ENCODE data around the gene TMEM132C.
"Not testable (repeated sequence)": the region's sequence is repeated elsewhere in the genome, so short reads cannot be mapped to it uniquely, and the experiment has no call there.

TMEM132C gene

DNA sequence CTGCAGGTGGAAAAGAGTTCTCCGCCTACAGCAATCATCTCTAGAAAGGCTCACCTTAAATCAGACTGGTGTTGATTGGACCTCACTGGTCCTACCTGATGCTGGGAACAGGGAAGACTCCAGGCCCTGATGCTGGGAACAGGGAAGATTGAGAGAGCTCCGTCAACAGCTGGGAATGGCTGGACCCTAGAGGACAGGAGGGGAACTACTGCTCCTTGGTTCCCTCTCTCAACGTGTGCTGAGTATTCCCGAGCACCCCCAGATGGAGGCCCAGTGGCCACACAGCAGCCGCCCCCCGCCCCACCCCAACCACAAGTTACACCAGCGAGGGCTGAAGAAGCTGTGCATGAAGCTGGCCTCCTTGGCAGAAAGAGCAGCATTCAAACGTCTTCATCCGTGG is 316.5 kb downstream of the TMEM132C start:
- no peak overlapping the region for H3K4me3 Mint-ChIP-seq
- no peaks in the 10 kb centered on the region for H3K27me3 Mint-ChIP-seq
- no peak overlapping the region for H3K27ac Mint-ChIP-seq
- H3K9me3 Mint-ChIP-seq: peaks cover 19% of the 10 kb centered on the region
- H3K36me3 Mint-ChIP-seq: no peaks in the 10 kb centered on the region
- no peaks in the 10 kb centered on the region for H3K4me1 Mint-ChIP-seq
- CTCF ChIA-PET: no interaction called here
- no peak for DNase-seq

DNA sequence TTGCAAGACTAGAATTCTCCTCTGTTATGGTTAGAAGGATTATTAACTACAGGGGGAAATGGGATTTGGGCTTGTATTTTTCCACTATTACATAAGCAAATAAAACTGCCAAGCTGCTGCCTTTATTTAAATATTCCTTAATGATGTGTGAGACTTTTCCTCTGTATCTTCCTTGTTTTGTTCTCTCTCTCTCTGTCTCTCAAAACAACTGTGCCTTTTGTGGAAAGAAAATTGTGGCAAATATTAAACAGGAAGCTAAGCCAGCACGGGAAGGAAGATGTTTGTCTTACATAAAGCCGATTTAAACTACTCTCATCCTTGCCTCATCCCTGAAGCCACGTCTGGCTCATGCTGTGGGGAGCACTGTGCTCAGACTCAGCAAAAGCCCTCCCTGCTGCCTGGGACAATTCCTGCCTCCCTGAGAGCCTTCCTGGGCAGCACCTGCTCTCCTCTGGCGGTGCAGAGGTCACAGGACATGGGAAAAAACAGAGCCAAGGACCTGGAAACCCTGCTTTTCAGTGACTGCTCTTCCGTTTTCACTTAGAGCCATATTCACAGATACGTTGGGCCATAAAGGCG is 319.6 kb downstream of the TMEM132C start:
- no peak for DNase-seq
- Mint-ChIP-seq H3K9me3 (peaks cover 9% of the 10 kb centered on the region), H3K4me3 (no peak overlapping the region), H3K27me3 (no peaks in the 10 kb centered on the region), H3K4me1 (no peaks in the 10 kb centered on the region), H3K27ac (no peak overlapping the region), H3K36me3 (no peaks in the 10 kb centered on the region)
- CTCF ChIA-PET: no interaction called here

DNA sequence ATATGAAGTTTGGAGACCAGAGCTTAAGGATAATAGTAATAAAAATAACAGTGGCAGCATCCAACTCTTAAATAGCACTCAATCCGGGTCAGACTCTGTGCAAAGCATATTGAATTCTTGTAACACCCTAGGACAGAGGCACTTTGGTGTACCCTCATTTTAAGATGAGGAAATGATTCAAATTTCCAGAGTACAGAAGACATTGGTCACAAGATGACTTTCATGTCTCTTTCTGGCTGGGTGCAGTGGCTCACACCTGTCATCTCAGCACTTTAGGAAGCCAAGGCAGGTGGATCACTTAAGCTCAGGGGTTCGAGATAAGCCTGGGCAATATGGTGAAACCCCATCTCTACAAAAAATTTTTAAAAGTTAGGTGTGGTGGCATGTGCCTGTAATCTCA is 320.9 kb downstream of the TMEM132C start:
- Mint-ChIP-seq H3K27ac (no peak overlapping the region), H3K27me3 (peaks cover 2% of the 10 kb centered on the region), H3K4me3 (no peak overlapping the region), H3K36me3 (no peaks in the 10 kb centered on the region), H3K4me1 (no peaks in the 10 kb centered on the region), H3K9me3 (peaks cover 11% of the 10 kb centered on the region)
- CTCF ChIA-PET: no interaction called here
- no peak for DNase-seq

DNA sequence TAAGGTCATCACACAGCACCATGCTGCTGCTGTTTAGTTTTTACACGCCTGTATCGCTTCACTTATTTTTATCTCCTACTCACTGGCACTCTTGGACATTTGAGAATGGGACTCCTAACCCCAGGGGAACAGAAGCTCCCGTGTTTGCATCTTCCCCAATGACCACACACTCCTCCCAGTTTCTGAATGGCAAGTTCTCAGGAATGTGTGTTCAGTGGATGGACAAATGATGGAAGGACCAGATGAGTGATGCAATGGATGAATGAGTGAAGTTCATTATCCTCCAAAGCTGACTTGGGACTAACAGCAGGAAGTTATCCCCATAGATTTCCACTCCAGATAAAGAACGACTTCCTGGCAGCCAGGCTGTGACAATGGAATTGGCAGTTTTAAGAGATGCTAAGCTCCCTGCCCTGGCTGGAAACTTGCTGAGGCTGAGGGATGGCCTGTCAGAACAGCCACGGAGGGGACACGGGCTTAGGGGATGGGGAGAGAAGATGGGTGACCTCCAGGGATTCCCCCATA is 325.3 kb downstream of the TMEM132C start:
- no peak overlapping the region for H3K4me3 Mint-ChIP-seq
- H3K36me3 Mint-ChIP-seq: no peaks in the 10 kb centered on the region
- DNase-seq: no peak
- H3K27me3 Mint-ChIP-seq: peaks cover 4% of the 10 kb centered on the region
- no peak overlapping the region for H3K27ac Mint-ChIP-seq
- peaks cover 11% of the 10 kb centered on the region for H3K9me3 Mint-ChIP-seq
- no peaks in the 10 kb centered on the region for H3K4me1 Mint-ChIP-seq
- CTCF ChIA-PET: interaction anchor here (0.6 kb wide), 1 partner anchor 377 kb away, joined by 3 read pairs; no protein-coding TSS in a partner anchor

DNA sequence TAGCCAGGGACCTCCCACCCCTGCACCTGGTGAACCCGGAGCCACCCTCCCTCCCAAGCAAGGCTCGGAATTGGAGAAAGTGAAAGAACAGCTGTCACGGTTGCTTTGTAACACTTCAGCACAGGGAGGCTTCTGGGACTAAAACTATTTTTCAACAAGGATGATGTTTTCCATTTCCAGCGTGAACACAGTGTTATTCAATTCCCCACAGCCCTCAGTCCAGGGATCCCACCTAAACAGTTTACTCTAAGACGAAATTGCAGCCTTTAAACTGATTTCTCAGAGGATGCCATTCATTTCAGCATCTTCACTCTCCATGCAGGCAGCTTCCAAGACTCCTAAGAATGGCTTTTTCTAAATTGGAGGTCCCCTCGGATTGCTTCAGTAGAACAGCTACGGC is 327.6 kb downstream of the TMEM132C start:
- H3K27ac Mint-ChIP-seq: no peak overlapping the region
- no peaks in the 10 kb centered on the region for H3K36me3 Mint-ChIP-seq
- H3K9me3 Mint-ChIP-seq: peaks cover 15% of the 10 kb centered on the region
- peaks cover 4% of the 10 kb centered on the region for H3K27me3 Mint-ChIP-seq
- no peak for DNase-seq
- CTCF ChIA-PET: no interaction called here
- no peak overlapping the region for H3K4me3 Mint-ChIP-seq
- H3K4me1 Mint-ChIP-seq: no peaks in the 10 kb centered on the region

DNA sequence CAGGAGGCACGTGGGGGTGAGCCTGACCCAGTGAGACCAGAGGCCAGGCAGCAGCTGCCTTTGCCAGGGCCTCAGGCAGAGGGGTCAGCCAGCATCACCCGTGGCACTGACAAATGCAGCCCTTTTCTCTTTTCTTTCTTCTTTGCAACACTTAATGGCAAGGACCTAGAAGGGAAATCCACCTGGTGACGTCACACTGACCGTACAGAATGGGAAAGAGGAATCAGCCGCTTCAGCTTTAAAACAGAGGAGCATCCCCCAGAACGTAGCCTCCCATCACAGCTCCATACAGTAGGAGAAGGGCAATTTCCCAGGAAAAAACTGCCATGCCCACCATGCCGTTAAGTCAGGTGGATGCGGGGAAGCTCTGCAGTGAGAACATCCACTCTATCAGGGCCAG is 328.6 kb downstream of the TMEM132C start:
- H3K4me3 Mint-ChIP-seq: no peak overlapping the region
- no peak for DNase-seq
- no peaks in the 10 kb centered on the region for H3K4me1 Mint-ChIP-seq
- peaks cover 4% of the 10 kb centered on the region for H3K27me3 Mint-ChIP-seq
- CTCF ChIA-PET: no interaction called here
- no peak overlapping the region for H3K27ac Mint-ChIP-seq
- H3K36me3 Mint-ChIP-seq: no peaks in the 10 kb centered on the region
- peaks cover 16% of the 10 kb centered on the region for H3K9me3 Mint-ChIP-seq

DNA sequence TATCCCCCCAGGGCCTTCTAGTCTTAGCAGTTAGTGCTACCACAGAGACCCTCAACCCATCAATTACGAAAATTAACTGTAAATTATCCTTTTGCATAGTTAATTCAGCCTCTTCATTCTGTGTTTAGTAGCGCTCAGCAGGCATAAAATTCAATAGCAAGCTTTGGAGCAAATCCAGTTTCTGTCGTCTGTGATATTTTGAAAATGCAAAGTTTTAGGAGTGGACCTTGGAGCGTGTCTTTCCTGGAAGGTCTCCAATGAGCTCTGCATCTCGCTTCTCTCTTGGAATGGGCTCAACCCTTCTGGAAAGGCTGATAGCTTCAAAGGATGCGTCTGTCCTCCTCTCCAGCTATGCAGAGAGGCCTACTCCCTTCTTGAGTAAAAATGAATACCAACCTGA is 333.9 kb downstream of the TMEM132C start:
- Mint-ChIP-seq H3K4me1 (no peaks in the 10 kb centered on the region), H3K27me3 (no peaks in the 10 kb centered on the region), H3K27ac (no peak overlapping the region), H3K36me3 (no peaks in the 10 kb centered on the region), H3K4me3 (no peak overlapping the region), H3K9me3 (peaks cover 21% of the 10 kb centered on the region)
- CTCF ChIA-PET: no interaction called here
- DNase-seq: no peak

DNA sequence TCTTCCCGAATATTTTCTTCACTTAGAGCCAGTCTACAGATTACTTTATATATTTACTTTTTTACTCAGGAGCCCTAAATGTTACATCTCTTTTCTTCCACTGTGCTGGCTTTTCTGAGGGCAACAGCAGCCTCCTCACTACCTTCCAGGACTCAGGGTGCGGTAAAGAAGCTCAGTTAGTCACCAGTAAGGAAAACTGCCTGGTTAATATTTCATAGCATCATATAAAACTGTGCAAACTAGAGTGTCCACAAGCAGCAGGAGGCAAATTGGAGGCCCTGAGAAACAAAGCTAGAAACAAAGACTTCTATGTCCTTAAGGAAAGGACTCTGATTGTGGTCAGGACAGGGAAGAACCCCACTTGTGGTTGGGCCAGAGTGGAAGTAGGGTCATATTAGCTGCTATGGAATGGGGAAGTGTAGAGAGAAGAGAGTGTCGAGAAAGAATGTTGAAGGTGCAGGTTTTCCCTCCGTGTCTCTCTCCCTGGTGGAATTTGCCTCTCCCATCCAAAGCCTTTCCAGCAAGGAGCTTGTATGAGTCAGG is 336.7 kb downstream of the TMEM132C start:
- CTCF ChIA-PET: no interaction called here
- no peak overlapping the region for H3K4me3 Mint-ChIP-seq
- H3K9me3 Mint-ChIP-seq: peaks cover 21% of the 10 kb centered on the region
- DNase-seq: no peak
- H3K27ac Mint-ChIP-seq: no peak overlapping the region
- no peaks in the 10 kb centered on the region for H3K27me3 Mint-ChIP-seq
- H3K4me1 Mint-ChIP-seq: no peaks in the 10 kb centered on the region
- H3K36me3 Mint-ChIP-seq: no peaks in the 10 kb centered on the region

DNA sequence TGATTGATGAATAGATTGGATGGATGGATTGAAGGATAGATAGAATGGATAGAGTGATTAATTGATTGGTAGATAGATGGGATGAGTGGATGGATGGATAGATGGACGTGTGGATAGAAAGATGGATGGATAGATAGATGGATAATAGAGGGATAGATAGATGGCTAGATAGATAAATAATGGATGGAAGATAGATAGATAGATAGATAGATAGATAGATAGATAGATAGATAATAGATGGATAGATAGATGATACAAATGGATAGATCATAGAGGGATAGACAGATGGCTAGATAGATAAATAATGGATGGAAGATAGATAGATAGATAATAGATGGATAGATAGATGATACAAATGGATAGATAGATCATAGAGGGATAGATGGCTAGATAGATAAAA is 337.2 kb downstream of the TMEM132C start:
- H3K4me1 Mint-ChIP-seq, CTCF ChIA-PET, H3K27me3 Mint-ChIP-seq: not testable (repeated sequence)

DNA sequence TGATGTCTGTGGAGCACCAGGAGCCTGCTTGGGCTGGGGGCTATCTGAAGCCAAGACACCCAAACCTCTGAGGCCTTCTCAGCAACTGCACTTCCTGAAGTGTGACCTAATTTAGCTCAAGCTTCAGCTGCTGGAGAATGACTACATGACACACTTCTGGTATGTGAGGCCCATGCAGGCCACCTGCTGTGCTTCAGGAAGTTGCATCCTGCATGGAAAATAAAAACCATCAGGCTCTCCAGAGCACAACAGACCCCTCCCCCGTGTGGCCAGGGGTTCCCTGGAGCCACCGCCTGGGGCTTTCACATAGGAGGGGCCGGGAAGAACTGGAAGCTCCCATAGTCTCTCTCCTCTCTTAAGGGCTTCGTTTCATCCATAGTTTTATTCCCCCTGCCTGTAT is 339.1 kb downstream of the TMEM132C start:
- no peak overlapping the region for H3K4me3 Mint-ChIP-seq
- H3K27me3 Mint-ChIP-seq: no peaks in the 10 kb centered on the region
- DNase-seq: no peak
- H3K36me3 Mint-ChIP-seq: no peaks in the 10 kb centered on the region
- H3K9me3 Mint-ChIP-seq: peaks cover 11% of the 10 kb centered on the region
- H3K27ac Mint-ChIP-seq: no peak overlapping the region
- CTCF ChIA-PET: no interaction called here
- no peaks in the 10 kb centered on the region for H3K4me1 Mint-ChIP-seq

More for the DNA sequence above, 337.2 kb downstream of the TMEM132C start:
- H3K4me3 Mint-ChIP-seq, DNase-seq, H3K36me3 Mint-ChIP-seq, H3K27ac Mint-ChIP-seq: not testable (repeated sequence)
- H3K9me3 Mint-ChIP-seq: peaks cover 19% of the 10 kb centered on the region

DNA sequence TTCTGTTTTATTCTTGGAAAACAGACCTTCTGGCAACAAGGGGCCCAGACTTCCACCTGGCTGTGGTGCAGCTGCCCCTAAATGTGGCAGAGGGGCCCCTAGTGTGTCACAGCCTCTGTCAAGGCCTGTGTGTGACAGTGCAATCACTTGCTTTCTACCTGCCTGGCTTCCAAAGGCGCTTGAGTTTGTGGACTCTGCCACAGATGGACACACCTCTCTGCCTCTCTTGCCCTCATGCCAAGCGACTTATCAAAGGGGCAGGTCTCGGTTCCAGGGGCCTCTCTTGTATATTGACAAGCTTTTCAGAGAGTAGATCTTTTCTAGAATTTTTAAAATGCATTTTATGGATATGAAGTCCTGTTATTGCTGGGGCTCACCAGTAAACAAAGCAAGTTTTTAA is 339.6 kb downstream of the TMEM132C start:
- Mint-ChIP-seq H3K27ac (no peak overlapping the region), H3K4me3 (no peak overlapping the region), H3K27me3 (no peaks in the 10 kb centered on the region), H3K36me3 (no peaks in the 10 kb centered on the region), H3K9me3 (peaks cover 7% of the 10 kb centered on the region), H3K4me1 (no peaks in the 10 kb centered on the region)
- DNase-seq: no peak
- CTCF ChIA-PET: no interaction called here

DNA sequence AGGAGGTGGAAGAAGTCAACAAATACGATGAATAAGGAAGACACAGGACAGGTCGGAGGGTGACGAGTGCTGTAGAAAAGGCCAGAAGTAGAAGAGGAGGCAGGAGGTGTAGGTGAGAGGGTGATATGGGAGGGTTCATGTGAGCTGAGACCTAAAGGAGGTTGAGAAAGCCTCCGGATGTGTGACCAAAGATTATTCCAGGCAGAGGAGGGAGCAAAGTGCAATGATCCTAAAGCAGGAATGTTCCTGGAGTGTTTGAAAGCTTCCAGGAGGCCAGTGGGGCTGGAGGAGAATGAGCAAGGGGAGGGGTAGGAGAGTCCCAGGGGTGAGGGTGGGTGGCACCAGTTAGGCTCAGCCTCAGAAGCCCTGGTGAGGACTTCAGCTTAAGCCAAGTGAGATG is 340.0 kb downstream of the TMEM132C start:
- Mint-ChIP-seq H3K36me3 (no peaks in the 10 kb centered on the region), H3K4me1 (no peaks in the 10 kb centered on the region), H3K27ac (no peak overlapping the region), H3K4me3 (no peak overlapping the region), H3K9me3 (peaks cover 7% of the 10 kb centered on the region), H3K27me3 (no peaks in the 10 kb centered on the region)
- CTCF ChIA-PET: no interaction called here
- no peak for DNase-seq

DNA sequence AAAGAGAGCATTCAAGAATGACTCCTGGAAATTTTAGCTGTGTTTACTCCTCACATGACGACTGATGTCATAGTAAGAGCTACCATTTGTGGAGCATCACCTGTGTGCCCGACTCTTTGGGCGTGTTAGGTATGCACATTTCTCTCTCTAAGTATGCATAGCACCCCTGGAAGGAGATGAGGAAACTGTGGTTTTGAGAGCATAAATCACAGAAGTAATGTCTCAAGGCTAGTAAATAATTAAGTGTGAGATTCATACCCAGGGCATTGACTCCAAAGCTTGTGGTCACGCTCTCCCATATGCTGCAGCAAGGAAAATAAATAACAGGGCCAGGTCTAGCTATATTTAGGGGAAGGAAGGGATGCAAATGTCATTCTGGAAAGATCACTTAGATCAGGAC is 340.7 kb downstream of the TMEM132C start:
- peaks cover 7% of the 10 kb centered on the region for H3K9me3 Mint-ChIP-seq
- H3K27me3 Mint-ChIP-seq: no peaks in the 10 kb centered on the region
- no peaks in the 10 kb centered on the region for H3K4me1 Mint-ChIP-seq
- CTCF ChIA-PET: no interaction called here
- no peaks in the 10 kb centered on the region for H3K36me3 Mint-ChIP-seq
- H3K4me3 Mint-ChIP-seq: no peak overlapping the region
- no peak for DNase-seq
- H3K27ac Mint-ChIP-seq: no peak overlapping the region

DNA sequence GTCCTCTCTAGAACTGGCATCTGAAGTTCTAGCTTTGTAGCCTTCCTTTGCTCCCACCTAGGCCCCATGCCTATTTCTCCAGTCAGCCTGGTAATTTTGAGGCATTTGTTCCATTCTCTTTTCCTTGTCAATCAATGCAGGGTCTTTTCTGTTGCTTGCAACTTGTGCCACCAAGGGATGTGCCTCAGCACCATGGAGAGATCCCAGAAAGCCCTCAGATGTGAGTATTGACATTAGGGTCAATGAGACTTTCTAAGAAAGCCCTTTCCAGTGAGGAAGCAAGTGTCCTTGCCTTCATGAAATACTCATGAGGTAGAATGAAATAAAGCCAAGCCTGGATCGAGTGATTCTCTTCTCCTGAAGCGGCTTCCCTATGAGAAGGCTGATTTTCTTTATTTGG is 342.9 kb downstream of the TMEM132C start:
- H3K9me3 Mint-ChIP-seq: peaks cover 7% of the 10 kb centered on the region
- no peaks in the 10 kb centered on the region for H3K36me3 Mint-ChIP-seq
- no peaks in the 10 kb centered on the region for H3K27me3 Mint-ChIP-seq
- CTCF ChIA-PET: no interaction called here
- H3K4me3 Mint-ChIP-seq: no peak overlapping the region
- H3K4me1 Mint-ChIP-seq: no peaks in the 10 kb centered on the region
- DNase-seq: no peak
- no peak overlapping the region for H3K27ac Mint-ChIP-seq

DNA sequence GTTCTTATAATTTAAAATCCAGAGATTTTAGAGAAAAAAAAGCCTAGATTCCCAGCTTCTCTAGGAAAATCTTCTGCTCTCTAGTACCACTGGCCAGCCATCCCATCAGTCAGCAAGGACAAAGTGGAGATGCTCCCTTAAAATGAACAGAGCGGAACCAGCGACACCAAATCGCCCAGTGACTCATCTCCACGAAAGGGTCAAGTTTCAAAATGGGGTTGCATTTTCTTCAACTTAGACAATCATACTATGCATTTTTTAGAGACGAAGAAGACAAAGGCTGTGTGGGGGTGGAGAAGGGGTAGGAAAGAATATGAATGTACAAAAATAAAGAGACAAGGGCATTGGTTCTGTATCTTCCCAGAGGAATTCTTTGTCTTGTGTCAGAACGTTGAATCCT is 344.8 kb downstream of the TMEM132C start:
- DNase-seq: no peak
- Mint-ChIP-seq H3K4me1 (no peaks in the 10 kb centered on the region), H3K36me3 (no peaks in the 10 kb centered on the region), H3K27ac (no peak overlapping the region), H3K4me3 (no peak overlapping the region), H3K27me3 (no peaks in the 10 kb centered on the region), H3K9me3 (peaks cover 7% of the 10 kb centered on the region)
- CTCF ChIA-PET: no interaction called here

Measured in activated naive CD4-positive, alpha-beta T cell treated with anti-CD3 and anti-CD28 coated beads, Interleukin-2, amount 10 ng/mL, durations not matched to agents 7 days and 5 days (primary cell).